ENCODE results near the gene RIMS4.

The RIMS4 gene

GRCh38 chr20:44714102-44714700 lies 96.1 kb downstream of the RIMS4 start:
- TF ChIP-seq CTCF (IDR thresholded peaks at IDR 0.05; ENCODE audit: control insufficient read depth, extremely low read depth, insufficient read depth), result no peak
- DNase-seq (ENCODE audit: low read depth), result no peak
- no peak overlapping the region for H3K4me3 ChIP-seq (ENCODE audit: low read depth, low read length)

GRCh38 chr20:44711237-44711636 lies 99.1 kb downstream of the RIMS4 start:
- DNase-seq (ENCODE audit: low read depth), result no peak
- H3K4me3 ChIP-seq (ENCODE audit: low read depth, low read length), result no peak overlapping the region
- no peak for TF ChIP-seq CTCF (IDR thresholded peaks at IDR 0.05; ENCODE audit: control insufficient read depth, extremely low read depth, insufficient read depth)

GRCh38 chr20:44709797-44710196 lies 100.5 kb downstream of the RIMS4 start:
- no peak for DNase-seq (ENCODE audit: low read depth)
- H3K4me3 ChIP-seq (ENCODE audit: low read depth, low read length), result no peak overlapping the region
- no peak for TF ChIP-seq CTCF (IDR thresholded peaks at IDR 0.05; ENCODE audit: control insufficient read depth, extremely low read depth, insufficient read depth)

- TF ChIP-seq CTCF (IDR thresholded peaks at IDR 0.05; ENCODE audit: control insufficient read depth, extremely low read depth, insufficient read depth), result no peak
- no peak for DNase-seq (ENCODE audit: low read depth)
- no peak overlapping the region for H3K4me3 ChIP-seq (ENCODE audit: low read depth, low read length)
These were observed 101.0 kb downstream of the RIMS4 start for GRCh38 chr20:44709380-44709779.

GRCh38 chr20:44707018-44707579 lies 103.2 kb downstream of the RIMS4 start:
- H3K4me3 ChIP-seq (ENCODE audit: low read depth, low read length), result no peak overlapping the region
- DNase-seq (ENCODE audit: low read depth), result no peak
- no peak for TF ChIP-seq CTCF (IDR thresholded peaks at IDR 0.05; ENCODE audit: control insufficient read depth, extremely low read depth, insufficient read depth)

GRCh38 chr20:44706301-44707017 lies 103.9 kb downstream of the RIMS4 start:
- DNase-seq (ENCODE audit: low read depth), result no peak
- TF ChIP-seq CTCF (IDR thresholded peaks at IDR 0.05; ENCODE audit: control insufficient read depth, extremely low read depth, insufficient read depth), result no peak
- no peak overlapping the region for H3K4me3 ChIP-seq (ENCODE audit: low read depth, low read length)
